ENCODE results near the gene ERG. TPM values are rescaled to one million over a fixed set of nuclear protein-coding genes. Genes with fewer than 3 reads are reported as not detected.

The ERG gene
- total RNA-seq, 1 donor from 2014 or later = not detected

DNA sequence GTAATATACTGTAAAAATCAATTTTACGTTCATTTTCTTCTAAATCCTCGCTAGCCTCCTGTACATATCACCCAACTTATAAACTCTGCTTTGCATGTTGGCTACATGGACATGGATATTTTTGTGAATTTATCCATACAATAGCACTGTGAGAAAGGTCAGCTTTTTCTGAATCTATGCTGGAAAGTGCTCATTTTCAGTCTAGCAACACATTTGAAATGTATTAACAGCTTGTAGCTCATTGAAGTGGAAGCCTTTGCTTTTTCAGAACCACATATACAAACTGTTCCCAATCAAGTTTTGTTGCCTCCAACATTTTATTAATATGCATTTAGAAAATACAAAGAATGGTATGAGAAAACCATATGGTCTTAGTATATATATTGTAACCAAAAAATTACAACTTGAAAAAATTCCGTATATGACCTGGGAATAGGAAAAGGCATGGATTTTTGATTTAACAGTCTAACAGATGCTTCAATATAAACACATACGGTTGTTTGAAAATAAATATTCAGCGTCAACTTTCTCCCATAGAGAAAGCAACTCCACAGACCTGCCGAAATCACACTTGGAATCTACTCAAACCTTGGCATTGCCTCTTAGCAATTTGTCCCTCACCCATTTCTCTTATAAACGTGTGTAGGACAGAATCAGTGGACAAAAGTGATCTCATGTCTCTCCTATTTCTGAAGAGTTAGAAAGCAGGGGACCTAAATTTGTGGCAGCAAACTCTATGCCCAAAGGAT, 112.7 kb downstream of the ERG start:
- H3K4me3 ChIP-seq (ENCODE audit: low read depth, low read length) = no peak overlapping the region
- DNase-seq (ENCODE audit: low read depth) = no peak
- TF ChIP-seq CTCF (conservative IDR thresholded peaks at IDR 0.05; ENCODE audit: low read depth, low read length) = no peak

GRCh38 chr21:38384675-38385426, 113.4 kb downstream of the ERG start:
- no peak overlapping the region for H3K4me3 ChIP-seq (ENCODE audit: low read depth, low read length)
- no peak for DNase-seq (ENCODE audit: low read depth)
- TF ChIP-seq CTCF (conservative IDR thresholded peaks at IDR 0.05; ENCODE audit: low read depth, low read length) = no peak

- no peak for TF ChIP-seq CTCF (conservative IDR thresholded peaks at IDR 0.05; ENCODE audit: low read depth, low read length)
- DNase-seq (ENCODE audit: low read depth) = no peak
Observed at GRCh38 chr21:38384238-38384560, 114.1 kb downstream of the ERG start.

GRCh38 chr21:38383411-38384237, 114.7 kb downstream of the ERG start:
- DNase-seq (ENCODE audit: low read depth) = no peak
- H3K4me3 ChIP-seq (ENCODE audit: low read depth, low read length) = no peak overlapping the region
- no peak for TF ChIP-seq CTCF (conservative IDR thresholded peaks at IDR 0.05; ENCODE audit: low read depth, low read length)

More at GRCh38 chr21:38384238-38384560, 114.1 kb downstream of the ERG start:
- H3K4me3 ChIP-seq (ENCODE audit: low read depth, low read length) = no peak overlapping the region

GRCh38 chr21:38380481-38381137, 117.7 kb downstream of the ERG start:
- peak; percentile 28 for TF ChIP-seq CTCF (conservative IDR thresholded peaks at IDR 0.05; ENCODE audit: low read depth, low read length)
- no peak for DNase-seq (ENCODE audit: low read depth)
- no peak overlapping the region for H3K4me3 ChIP-seq (ENCODE audit: low read depth, low read length)

- TF ChIP-seq CTCF (conservative IDR thresholded peaks at IDR 0.05; ENCODE audit: low read depth, low read length) = no peak
- H3K4me3 ChIP-seq (ENCODE audit: low read depth, low read length) = no peak overlapping the region
- no peak for DNase-seq (ENCODE audit: low read depth)
Observed at GRCh38 chr21:38379147-38379546, 119.1 kb downstream of the ERG start.
